Measurements from ENCODE around the gene GNAQ.

Gene GNAQ

GRCh38 chr9:77789891-77790290, 241.7 kb downstream of the GNAQ start:
- Histone ChIP-seq H3K18ac (ENCODE audit: low read length) (no peak overlapping the region), H3K9ac (ENCODE audit: low read length) (no peak overlapping the region), H3K14ac (ENCODE audit: low read length) (no peak overlapping the region), H3K27ac (ENCODE audit: low read depth, low read length) (no peak overlapping the region), H3K4ac (ENCODE audit: low read depth, low read length) (no peak overlapping the region), H3K36me3 (ENCODE audit: control insufficient read depth in 1 of 2, insufficient read depth in 2 of 2, low read length in 2 of 2) (peaks cover 1 to 4% of the 10 kb centered on the region in 2 experiments), H3K27me3 (ENCODE audit: insufficient read depth, low read length) (no peaks in the 10 kb centered on the region), H4K91ac (ENCODE audit: low read depth, low read length) (no peak overlapping the region), H2BK5ac (ENCODE audit: low read depth, low read length, poor library complexity) (no peak overlapping the region), H3K79me1 (ENCODE audit: low read length) (no peaks in the 10 kb centered on the region), H4K12ac (ENCODE audit: low read depth, low read length) (no peak overlapping the region), H3K79me2 (ENCODE audit: control insufficient read depth, insufficient read depth, low read length, poor library complexity) (no peaks in the 10 kb centered on the region), H4K8ac (ENCODE audit: low read depth, low read length) (no peak overlapping the region), H3K4me3 (ENCODE audit: low read depth, low read length) (no peak overlapping the region), H3K23ac (ENCODE audit: low read length) (no peak overlapping the region), H2BK12ac (ENCODE audit: low read length) (no peak overlapping the region), H2AFZ (ENCODE audit: insufficient read depth, low read length, poor library complexity) (no peak overlapping the region), H3K9me3 (ENCODE audit: insufficient read depth, low read depth, low read length) (no peaks in the 10 kb centered on the region), H3K4me2 (ENCODE audit: low read length) (no peak overlapping the region), H3K4me1 (ENCODE audit: control insufficient read depth in 1 of 2, insufficient read depth in 2 of 2, low read length in 2 of 2) (peaks cover 0 to 2% of the 10 kb centered on the region in 2 experiments), H2BK120ac (ENCODE audit: insufficient read depth, low read length, poor library complexity) (no peak overlapping the region), H2AK5ac (ENCODE audit: low read length) (no peak overlapping the region)
- WGBS (ENCODE audit: extremely low coverage, insufficient coverage, insufficient read length), result no CpG with 5 or more reads among the region's 5 CpGs
- no peak for DNase-seq

GRCh38 chr9:77785341-77785740, 246.3 kb downstream of the GNAQ start:
- no peaks in the 10 kb centered on the region for H3K4me1 ChIP-seq (ENCODE audit: control insufficient read depth in 1 of 2, insufficient read depth in 2 of 2, low read length in 2 of 2)
- no peak overlapping the region for H2BK5ac ChIP-seq (ENCODE audit: low read depth, low read length, poor library complexity)
- WGBS (ENCODE audit: extremely low coverage, insufficient coverage, insufficient read length), result no CpG with 5 or more reads among the region's 2 CpGs
- no peak overlapping the region for H4K8ac ChIP-seq (ENCODE audit: low read depth, low read length)
- no peak overlapping the region for H2AK5ac ChIP-seq (ENCODE audit: low read length)
- no peaks in the 10 kb centered on the region for H3K9me3 ChIP-seq (ENCODE audit: insufficient read depth, low read depth, low read length)
- H3K36me3 ChIP-seq (ENCODE audit: control insufficient read depth in 1 of 2, insufficient read depth in 2 of 2, low read length in 2 of 2), result peaks cover 1 to 4% of the 10 kb centered on the region in 2 experiments
- no peak overlapping the region for H3K23ac ChIP-seq (ENCODE audit: low read length)
- no peak overlapping the region for H2BK12ac ChIP-seq (ENCODE audit: low read length)
- H3K79me1 ChIP-seq (ENCODE audit: low read length), result no peaks in the 10 kb centered on the region
- no peak overlapping the region for H3K4me2 ChIP-seq (ENCODE audit: low read length)
- no peak overlapping the region for H3K18ac ChIP-seq (ENCODE audit: low read length)
- no peak overlapping the region for H4K91ac ChIP-seq (ENCODE audit: low read depth, low read length)
- no peak overlapping the region for H3K14ac ChIP-seq (ENCODE audit: low read length)
- H2AFZ ChIP-seq (ENCODE audit: insufficient read depth, low read length, poor library complexity), result no peak overlapping the region
- no peak overlapping the region for H3K4ac ChIP-seq (ENCODE audit: low read depth, low read length)
- no peak overlapping the region for H2BK120ac ChIP-seq (ENCODE audit: insufficient read depth, low read length, poor library complexity)
- H3K9ac ChIP-seq (ENCODE audit: low read length), result no peak overlapping the region
- no peaks in the 10 kb centered on the region for H3K27me3 ChIP-seq (ENCODE audit: insufficient read depth, low read length)
- no peak for DNase-seq
- no peaks in the 10 kb centered on the region for H3K79me2 ChIP-seq (ENCODE audit: control insufficient read depth, insufficient read depth, low read length, poor library complexity)
- no peak overlapping the region for H3K27ac ChIP-seq (ENCODE audit: low read depth, low read length)
- no peak overlapping the region for H3K4me3 ChIP-seq (ENCODE audit: low read depth, low read length)
- H4K12ac ChIP-seq (ENCODE audit: low read depth, low read length), result no peak overlapping the region

GRCh38 chr9:77783518-77783917, 248.1 kb downstream of the GNAQ start:
- Histone ChIP-seq H2AFZ (ENCODE audit: insufficient read depth, low read length, poor library complexity) (no peak overlapping the region), H3K14ac (ENCODE audit: low read length) (no peak overlapping the region), H3K36me3 (ENCODE audit: control insufficient read depth in 1 of 2, insufficient read depth in 2 of 2, low read length in 2 of 2) (peaks cover 1 to 4% of the 10 kb centered on the region in 2 experiments), H3K4me3 (ENCODE audit: low read depth, low read length) (no peak overlapping the region), H4K12ac (ENCODE audit: low read depth, low read length) (no peak overlapping the region), H3K18ac (ENCODE audit: low read length) (no peak overlapping the region), H3K9me3 (ENCODE audit: insufficient read depth, low read depth, low read length) (no peaks in the 10 kb centered on the region), H3K79me2 (ENCODE audit: control insufficient read depth, insufficient read depth, low read length, poor library complexity) (no peaks in the 10 kb centered on the region), H3K23ac (ENCODE audit: low read length) (no peak overlapping the region), H3K4ac (ENCODE audit: low read depth, low read length) (no peak overlapping the region), H3K4me1 (ENCODE audit: control insufficient read depth in 1 of 2, insufficient read depth in 2 of 2, low read length in 2 of 2) (no peaks in the 10 kb centered on the region), H2BK120ac (ENCODE audit: insufficient read depth, low read length, poor library complexity) (no peak overlapping the region), H3K9ac (ENCODE audit: low read length) (no peak overlapping the region), H2AK5ac (ENCODE audit: low read length) (no peak overlapping the region), H3K27ac (ENCODE audit: low read depth, low read length) (no peak overlapping the region), H3K79me1 (ENCODE audit: low read length) (no peaks in the 10 kb centered on the region), H4K8ac (ENCODE audit: low read depth, low read length) (no peak overlapping the region), H2BK12ac (ENCODE audit: low read length) (no peak overlapping the region), H4K91ac (ENCODE audit: low read depth, low read length) (no peak overlapping the region), H3K27me3 (ENCODE audit: insufficient read depth, low read length) (no peaks in the 10 kb centered on the region), H2BK5ac (ENCODE audit: low read depth, low read length, poor library complexity) (no peak overlapping the region), H3K4me2 (ENCODE audit: low read length) (no peak overlapping the region)
- DNase-seq, result no peak
- WGBS (ENCODE audit: extremely low coverage, insufficient coverage, insufficient read length), result no CpG with 5 or more reads among the region's 3 CpGs

- Histone ChIP-seq H4K12ac (ENCODE audit: low read depth, low read length) (no peak overlapping the region), H2BK120ac (ENCODE audit: insufficient read depth, low read length, poor library complexity) (no peak overlapping the region), H3K4me3 (ENCODE audit: low read depth, low read length) (no peak overlapping the region), H3K14ac (ENCODE audit: low read length) (no peak overlapping the region), H3K36me3 (ENCODE audit: control insufficient read depth in 1 of 2, insufficient read depth in 2 of 2, low read length in 2 of 2) (no peaks in the 10 kb centered on the region), H3K18ac (ENCODE audit: low read length) (no peak overlapping the region), H4K8ac (ENCODE audit: low read depth, low read length) (no peak overlapping the region), H3K23ac (ENCODE audit: low read length) (no peak overlapping the region), H3K9ac (ENCODE audit: low read length) (no peak overlapping the region), H3K27me3 (ENCODE audit: insufficient read depth, low read length) (no peaks in the 10 kb centered on the region), H3K27ac (ENCODE audit: low read depth, low read length) (no peak overlapping the region), H2AK5ac (ENCODE audit: low read length) (no peak overlapping the region), H2BK12ac (ENCODE audit: low read length) (no peak overlapping the region), H2BK5ac (ENCODE audit: low read depth, low read length, poor library complexity) (no peak overlapping the region), H3K4me1 (ENCODE audit: control insufficient read depth in 1 of 2, insufficient read depth in 2 of 2, low read length in 2 of 2) (no peaks in the 10 kb centered on the region), H2AFZ (ENCODE audit: insufficient read depth, low read length, poor library complexity) (no peak overlapping the region), H4K91ac (ENCODE audit: low read depth, low read length) (no peak overlapping the region), H3K9me3 (ENCODE audit: insufficient read depth, low read depth, low read length) (no peaks in the 10 kb centered on the region), H3K4me2 (ENCODE audit: low read length) (no peak overlapping the region), H3K4ac (ENCODE audit: low read depth, low read length) (no peak overlapping the region), H3K79me1 (ENCODE audit: low read length) (no peaks in the 10 kb centered on the region), H3K79me2 (ENCODE audit: control insufficient read depth, insufficient read depth, low read length, poor library complexity) (no peaks in the 10 kb centered on the region)
- no peak for DNase-seq
- WGBS (ENCODE audit: extremely low coverage, insufficient coverage, insufficient read length), result no CpG with 5 or more reads among the region's 2 CpGs
Observed at GRCh38 chr9:77779010-77779409, 252.6 kb downstream of the GNAQ start.
